Loucy (cell line): ENCODE data around the gene CTSE.

Source experiments
- H2AFZ ChIP-seq: fragments of 200-600 bp; sonication (generic); 2 replicates; pipeline ENCODE4 v1.6.0; 2016; ENCODE audit warnings: antibody characterized with exemption, mild to moderate bottlenecking, low read length, moderate library complexity
- H3F3A ChIP-seq: fragments of 200-600 bp; 2 replicates; pipeline ENCODE4 v1.6.0; 2016; ENCODE audit warnings: antibody characterized with exemption, low read depth, mild to moderate bottlenecking
- H3K27me3 ChIP-seq: fragments of 200-600 bp; sonication (generic); 2 replicates; pipeline ENCODE4 v1.6.1; 2014; ENCODE audit warnings: low read length, mild to moderate bottlenecking; ENCODE audit not compliant: insufficient read depth, poor library complexity, severe bottlenecking
- H3K36me3 ChIP-seq: fragments of 200-600 bp; sonication (generic); 2 replicates; pipeline ENCODE4 v1.6.1; 2016; ENCODE audit warnings: low read length; ENCODE audit not compliant: insufficient read depth
- H3K4me1 ChIP-seq: fragments of 200-600 bp; sonication (generic); 2 replicates; pipeline ENCODE4 v1.5.1; 2014; ENCODE audit warnings: low read length, mild to moderate bottlenecking; ENCODE audit not compliant: insufficient read depth, poor library complexity, severe bottlenecking
- H3K4me2 ChIP-seq: fragments of 200-600 bp; sonication (generic); 2 replicates; pipeline ENCODE4 v1.6.0; 2014; ENCODE audit warnings: antibody characterized with exemption, low read length, low read depth, mild to moderate bottlenecking; ENCODE audit not compliant: poor library complexity, severe bottlenecking
- H3K4me3 ChIP-seq: fragments of 200-600 bp; sonication (generic); 2 replicates; pipeline ENCODE4 v1.5.1; 2014; ENCODE audit warnings: low read length, mild to moderate bottlenecking, mixed read lengths; ENCODE audit not compliant: poor library complexity, severe bottlenecking
- H3K79me2 ChIP-seq: fragments of 200-600 bp; sonication (generic); 2 replicates; pipeline ENCODE4 v1.6.1; 2014; ENCODE audit warnings: low read length; ENCODE audit not compliant: insufficient read depth
- H3K9ac ChIP-seq: fragments of 200-600 bp; sonication (generic); 2 replicates; pipeline ENCODE4 v1.6.0; 2014; ENCODE audit warnings: mild to moderate bottlenecking, low read depth, low read length, moderate library complexity; ENCODE audit not compliant: poor library complexity, severe bottlenecking
- H3K9me2 ChIP-seq: fragments of 200-600 bp; sonication (generic); replicated peaks from 2 replicates; pipeline ENCODE4 v1.6.1; 2016; ENCODE audit warnings: low read depth, low read length, mixed read lengths
- H3K9me3 ChIP-seq: fragments of 200-600 bp; sonication (generic); 2 replicates; pipeline ENCODE4 v1.6.1; 2014; ENCODE audit warnings: mild to moderate bottlenecking, antibody characterized with exemption, low read length, low read depth; ENCODE audit not compliant: insufficient read depth
- H4K20me1 ChIP-seq: fragments of 200-600 bp; sonication (generic); 2 replicates; pipeline ENCODE4 v1.6.0; 2014; ENCODE audit warnings: antibody characterized with exemption, low read length, mild to moderate bottlenecking; ENCODE audit not compliant: insufficient read depth, poor library complexity, severe bottlenecking
- EZH2phosphoT487 ChIP-seq: fragments of 200-600 bp; IDR thresholded peaks from 2 replicates; pipeline ENCODE4 v1.6.1; 2018; ENCODE audit warnings: antibody characterized with exemption, mild to moderate bottlenecking, moderate library complexity, borderline replicate concordance
- TF ChIP-seq, protein P1 (sequence below): fragments of 200-600 bp; sonication (generic); conservative IDR thresholded peaks from 2 replicates; pipeline ENCODE4 v1.5.1; 2014; ENCODE audit warnings: mild to moderate bottlenecking, antibody characterized with exemption, low read length

Gene CTSE

GRCh38 chr1:205975387-205975998, 48.2 kb downstream of the CTSE start:
- Histone ChIP-seq H3K9ac (no peak overlapping the region), H3K79me2 (no peaks in the 10 kb centered on the region), H3K4me1 (no peaks in the 10 kb centered on the region), H3K27me3 (no peaks in the 10 kb centered on the region), H3K4me2 (no peak overlapping the region), H4K20me1 (no peaks in the 10 kb centered on the region), H3K9me2 (no peaks in the 10 kb centered on the region), H3K9me3 (no peaks in the 10 kb centered on the region), H3F3A (no peaks in the 10 kb centered on the region), H2AFZ (no peak overlapping the region), H3K36me3 (no peaks in the 10 kb centered on the region), H3K4me3 (no peak overlapping the region)
- no peak for TF ChIP-seq EZH2phosphoT487
- TF ChIP-seq, protein P1, sequence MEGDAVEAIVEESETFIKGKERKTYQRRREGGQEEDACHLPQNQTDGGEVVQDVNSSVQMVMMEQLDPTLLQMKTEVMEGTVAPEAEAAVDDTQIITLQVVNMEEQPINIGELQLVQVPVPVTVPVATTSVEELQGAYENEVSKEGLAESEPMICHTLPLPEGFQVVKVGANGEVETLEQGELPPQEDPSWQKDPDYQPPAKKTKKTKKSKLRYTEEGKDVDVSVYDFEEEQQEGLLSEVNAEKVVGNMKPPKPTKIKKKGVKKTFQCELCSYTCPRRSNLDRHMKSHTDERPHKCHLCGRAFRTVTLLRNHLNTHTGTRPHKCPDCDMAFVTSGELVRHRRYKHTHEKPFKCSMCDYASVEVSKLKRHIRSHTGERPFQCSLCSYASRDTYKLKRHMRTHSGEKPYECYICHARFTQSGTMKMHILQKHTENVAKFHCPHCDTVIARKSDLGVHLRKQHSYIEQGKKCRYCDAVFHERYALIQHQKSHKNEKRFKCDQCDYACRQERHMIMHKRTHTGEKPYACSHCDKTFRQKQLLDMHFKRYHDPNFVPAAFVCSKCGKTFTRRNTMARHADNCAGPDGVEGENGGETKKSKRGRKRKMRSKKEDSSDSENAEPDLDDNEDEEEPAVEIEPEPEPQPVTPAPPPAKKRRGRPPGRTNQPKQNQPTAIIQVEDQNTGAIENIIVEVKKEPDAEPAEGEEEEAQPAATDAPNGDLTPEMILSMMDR = no peak

DNA sequence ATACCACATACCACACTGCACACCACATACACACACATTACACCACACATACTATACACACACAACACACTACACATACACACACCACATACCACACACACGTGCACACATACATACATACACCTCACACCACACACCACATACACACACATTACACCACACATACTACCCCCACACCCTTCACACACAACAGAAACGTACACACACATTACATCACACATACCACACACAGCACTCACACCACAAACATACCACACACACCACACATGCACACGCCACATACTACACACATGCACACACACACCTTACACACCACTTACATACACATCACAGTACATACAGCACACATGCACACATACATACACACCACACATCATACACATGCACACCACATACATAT, 49.0 kb downstream of the CTSE start:
- no peaks in the 10 kb centered on the region for H3K4me1 ChIP-seq
- H3F3A ChIP-seq = no peaks in the 10 kb centered on the region
- H3K27me3 ChIP-seq = no peaks in the 10 kb centered on the region
- H4K20me1 ChIP-seq = no peaks in the 10 kb centered on the region
- no peaks in the 10 kb centered on the region for H3K9me2 ChIP-seq
- no peaks in the 10 kb centered on the region for H3K36me3 ChIP-seq
- TF ChIP-seq EZH2phosphoT487 = no peak
- TF ChIP-seq, protein P1 = no peak
- H3K4me3 ChIP-seq = no peak overlapping the region
- H3K9me3 ChIP-seq = no peaks in the 10 kb centered on the region
- no peak overlapping the region for H3K4me2 ChIP-seq
- no peaks in the 10 kb centered on the region for H3K79me2 ChIP-seq
- H2AFZ ChIP-seq = no peak overlapping the region
- no peak overlapping the region for H3K9ac ChIP-seq

DNA sequence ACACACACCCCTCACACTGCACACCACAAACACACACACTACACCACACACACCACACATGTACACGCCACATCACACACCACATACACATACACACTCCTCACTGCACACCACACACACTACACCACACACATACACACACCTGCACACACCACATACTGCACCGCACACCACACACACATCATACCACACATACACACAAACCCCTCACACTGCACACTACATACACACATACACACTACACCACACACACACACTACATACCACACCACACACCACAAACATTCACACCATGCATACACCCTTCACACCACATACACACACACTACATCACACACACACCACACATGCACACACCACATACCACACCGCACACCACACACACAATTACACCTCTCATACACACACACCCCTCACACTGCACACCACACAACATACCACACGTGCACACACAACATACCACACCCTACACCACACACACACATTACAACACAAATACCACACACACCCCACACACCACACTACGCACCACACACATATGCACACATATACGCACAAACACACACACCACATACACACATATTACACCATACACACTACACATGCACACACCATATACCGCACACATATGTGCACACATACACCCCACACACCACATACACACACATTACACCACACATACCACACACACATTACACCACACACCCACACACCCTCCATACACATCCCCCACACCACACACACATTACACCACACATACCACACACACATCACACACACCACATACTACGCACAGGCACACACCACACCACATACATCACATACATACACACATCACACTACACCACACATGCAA, 50.1 kb downstream of the CTSE start:
- no peaks in the 10 kb centered on the region for H3K36me3 ChIP-seq
- H3K4me3 ChIP-seq = no peak overlapping the region
- H3K9me3 ChIP-seq = no peaks in the 10 kb centered on the region
- no peaks in the 10 kb centered on the region for H3K27me3 ChIP-seq
- H2AFZ ChIP-seq = no peak overlapping the region
- no peak overlapping the region for H3K9ac ChIP-seq
- TF ChIP-seq EZH2phosphoT487 = no peak
- TF ChIP-seq, protein P1 = no peak
- no peaks in the 10 kb centered on the region for H4K20me1 ChIP-seq
- H3K4me2 ChIP-seq = no peak overlapping the region
- no peaks in the 10 kb centered on the region for H3K9me2 ChIP-seq
- no peaks in the 10 kb centered on the region for H3F3A ChIP-seq
- H3K4me1 ChIP-seq = no peaks in the 10 kb centered on the region
- H3K79me2 ChIP-seq = no peaks in the 10 kb centered on the region
